ENCODE results near the gene OLFML1. TPM values are rescaled to one million over a fixed set of nuclear protein-coding genes. Genes with fewer than 3 reads are reported as not detected.

The OLFML1 gene
- 0.44 and 0.72 TPM in 2 replicates for total RNA-seq

GRCh38 chr11:7485186-7486097 is at the start of gene OLFML1:
TSS of gene OLFML1 (plus strand) at chr11:7485506. CDS start at chr11:7485876, 370 bp downstream.

GRCh38 chr11:7513234-7514098 is 28.2 kb downstream of the OLFML1 start, which contains the start of gene PPFIBP2:
TSS of gene PPFIBP2 (plus strand) at chr11:7513999. CDS start at chr11:7549476, 35,477 bp downstream.

Other genes starting within 250 kb of the OLFML1 start
- 0.43 TPM in 1 of 2 replicates, not detected in the other for gene SYT9, start 233.6 kb upstream of the OLFML1 start, total RNA-seq
- gene PPFIBP2, start 28.5 kb downstream of the OLFML1 start, total RNA-seq: 4.4 and 11.2 TPM in 2 replicates
- gene CYB5R2, start 188.0 kb downstream of the OLFML1 start, total RNA-seq: 16.4 and 19.6 TPM in 2 replicates
- not detected in 2 replicates for gene OVCH2, start 221.0 kb downstream of the OLFML1 start, total RNA-seq